ENCODE results near the gene ERBIN.
"Not testable (repeated sequence)": the region's sequence is repeated elsewhere in the genome, so short reads cannot be mapped to it uniquely, and the experiment has no call there.

ERBIN gene

GRCh38 chr5:66009277-66009676, 82.9 kb downstream of the ERBIN start:
- DNase-seq = no peak

GRCh38 chr5:66010476-66010875, 84.1 kb downstream of the ERBIN start:
- no peak for DNase-seq

DNA sequence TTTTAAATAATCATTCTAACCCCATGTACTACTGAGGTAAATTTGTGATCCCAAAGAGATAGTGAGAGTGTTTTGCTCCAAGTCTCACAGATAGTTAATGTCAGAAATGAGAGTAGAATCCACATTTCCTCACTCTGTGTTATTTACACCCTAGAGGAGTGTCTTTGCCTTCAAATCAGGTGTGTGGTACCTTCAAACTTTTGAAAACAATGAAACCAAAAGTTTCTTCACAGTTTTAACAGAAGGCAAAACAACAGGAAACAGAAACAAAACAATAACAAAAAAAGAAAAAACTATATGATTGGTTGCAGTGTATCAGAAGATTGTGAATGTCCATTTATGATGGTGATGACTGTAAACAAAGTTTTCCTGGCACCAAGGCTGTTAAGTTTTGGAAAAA, 85.9 kb downstream of the ERBIN start:
- no peak for DNase-seq

DNA sequence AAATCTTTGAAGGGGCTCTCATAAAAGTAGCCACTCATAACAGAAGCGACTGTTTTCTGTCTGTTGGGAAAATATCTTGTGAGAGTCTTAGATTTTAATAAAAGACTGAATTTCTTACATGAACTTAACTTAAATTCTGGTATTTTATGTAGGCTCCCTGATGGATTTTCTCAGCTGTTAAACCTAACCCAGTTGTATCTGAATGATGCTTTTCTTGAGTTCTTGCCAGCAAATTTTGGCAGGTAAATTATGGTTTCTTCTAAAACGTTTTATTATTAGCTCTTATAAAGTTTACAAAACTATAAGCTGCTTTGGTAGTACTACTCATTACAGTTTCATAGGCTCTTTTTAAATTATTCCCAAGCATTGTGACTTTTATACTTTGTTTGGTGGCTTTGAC, 87.0 kb downstream of the ERBIN start:
- DNase-seq = no peak

GRCh38 chr5:66013906-66014305, 87.5 kb downstream of the ERBIN start:
- no peak for DNase-seq

DNA sequence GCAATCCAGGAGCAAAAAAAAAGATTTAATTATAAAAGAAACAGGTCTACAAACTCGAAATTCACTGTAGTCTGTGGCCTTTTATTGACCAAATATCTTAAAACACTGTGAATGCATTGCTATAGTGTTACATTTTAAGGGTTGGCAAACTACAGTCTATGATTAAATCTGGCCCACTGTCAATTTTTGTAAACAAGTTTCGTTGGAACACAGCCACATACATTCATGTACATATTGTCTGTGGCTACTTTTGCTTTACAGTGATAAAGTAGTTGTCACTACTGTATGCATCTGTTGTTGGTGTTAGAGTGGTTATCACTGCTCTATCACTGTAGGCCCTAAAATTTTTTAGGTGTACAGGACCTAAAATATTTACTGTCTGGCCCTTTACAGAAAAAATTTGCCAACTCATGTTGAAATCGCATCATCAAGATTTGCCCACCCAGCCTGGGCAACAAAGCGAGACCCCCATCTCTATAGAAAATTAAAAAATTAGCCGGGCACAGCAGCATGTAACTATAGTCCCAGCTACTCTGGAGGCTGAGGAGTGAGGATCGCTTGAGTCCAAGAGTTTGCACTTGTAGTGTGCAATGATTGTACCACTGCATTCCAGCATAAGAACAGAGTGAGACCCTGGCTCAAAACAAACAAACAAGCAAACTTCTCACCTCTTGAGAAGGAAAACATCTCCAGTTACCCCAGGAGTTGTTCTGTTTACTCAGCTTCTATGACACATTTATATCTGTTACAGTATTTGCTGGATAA, 89.0 kb downstream of the ERBIN start:
- DNase-seq = no peak

GRCh38 chr5:66021585-66021984, 95.2 kb downstream of the ERBIN start:
- no peak for DNase-seq

DNA sequence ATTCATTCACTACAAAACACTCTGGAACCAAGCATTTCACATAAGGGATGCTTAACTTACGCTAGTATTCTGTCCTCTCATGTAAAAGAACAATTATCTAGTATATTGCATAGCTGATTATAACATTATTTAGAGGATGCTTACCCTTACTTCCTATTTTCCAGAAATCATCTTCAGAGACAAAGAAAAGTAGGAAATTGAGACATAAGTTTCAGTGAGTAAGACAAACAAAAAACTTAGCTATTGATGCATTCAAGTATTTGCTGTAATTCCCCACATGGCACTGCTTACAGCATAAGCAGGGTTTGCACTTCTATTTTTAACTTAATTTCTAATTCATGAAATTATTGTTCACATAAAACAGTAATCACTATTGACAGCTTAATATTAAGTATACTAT, 112.9 kb downstream of the ERBIN start:
- no peak for DNase-seq

GRCh38 chr5:66039701-66040100, 113.3 kb downstream of the ERBIN start:
- no peak for DNase-seq

DNA sequence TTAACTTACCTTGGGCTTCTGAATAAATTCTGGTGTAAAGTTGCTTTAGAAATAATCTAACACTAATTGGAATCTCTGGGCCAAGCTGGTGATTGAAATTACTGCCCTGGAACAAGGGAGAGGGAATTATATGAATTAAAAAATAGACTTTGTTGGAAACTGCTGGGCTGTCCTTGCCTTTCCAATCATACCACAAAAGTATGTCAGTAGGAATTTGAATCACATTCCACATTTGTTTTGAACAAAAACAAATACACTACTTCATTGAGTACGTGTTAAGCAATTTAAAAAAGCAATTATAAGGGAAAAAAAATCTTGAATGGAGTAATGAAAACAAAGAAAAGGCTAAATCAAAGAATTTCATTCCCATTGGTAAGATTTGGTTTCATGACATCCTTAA, 115.3 kb downstream of the ERBIN start:
- DNase-seq = no peak

- DNase-seq = no peak
These were observed 130.9 kb downstream of the ERBIN start for GRCh38 chr5:66057239-66057638.

DNA sequence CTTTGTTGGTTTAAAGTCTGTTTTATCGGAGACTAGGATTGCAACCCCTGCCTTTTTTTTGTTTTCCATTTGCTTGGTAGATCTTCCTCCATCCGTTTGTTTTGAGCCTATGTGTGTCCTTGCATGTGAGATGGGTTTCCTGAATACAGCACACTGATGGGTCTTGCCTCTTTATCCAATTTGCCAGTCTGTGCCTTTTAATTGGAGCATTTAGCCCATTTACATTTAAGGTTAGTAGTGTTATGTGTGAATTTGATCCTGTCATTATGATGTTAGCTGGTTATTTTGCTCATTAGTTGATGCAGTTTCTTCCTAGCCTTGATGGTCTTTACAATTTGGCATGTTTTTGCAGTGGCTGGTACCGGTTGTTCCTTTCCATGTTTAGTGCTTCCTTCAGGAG, 134.9 kb downstream of the ERBIN start:
- not testable (repeated sequence) for DNase-seq

GRCh38 chr5:66063061-66063460, 136.7 kb downstream of the ERBIN start:
- not testable (repeated sequence) for DNase-seq

- DNase-seq = no peak
These were observed 140.5 kb downstream of the ERBIN start for GRCh38 chr5:66066826-66067225.

GRCh38 chr5:66072031-66072430, 145.7 kb downstream of the ERBIN start:
- no peak for DNase-seq

DNA sequence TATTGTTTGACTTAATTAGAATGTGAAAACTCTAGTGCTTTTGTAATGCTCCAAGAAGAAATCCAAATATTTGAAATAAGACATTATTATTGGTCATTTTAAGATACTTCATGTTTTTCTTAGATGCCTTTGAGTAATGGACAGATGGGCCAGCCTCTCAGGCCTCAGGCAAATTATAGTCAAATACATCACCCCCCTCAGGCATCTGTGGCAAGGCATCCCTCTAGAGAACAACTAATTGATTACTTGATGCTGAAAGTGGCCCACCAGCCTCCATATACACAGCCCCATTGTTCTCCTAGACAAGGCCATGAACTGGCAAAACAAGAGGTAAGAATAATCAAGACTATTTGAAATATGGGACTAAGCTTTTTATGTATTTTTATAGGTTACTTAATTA, 148.5 kb downstream of the ERBIN start:
- no peak for DNase-seq

GRCh38 chr5:66080664-66081063, 154.3 kb downstream of the ERBIN start:
- DNase-seq = no peak

DNA sequence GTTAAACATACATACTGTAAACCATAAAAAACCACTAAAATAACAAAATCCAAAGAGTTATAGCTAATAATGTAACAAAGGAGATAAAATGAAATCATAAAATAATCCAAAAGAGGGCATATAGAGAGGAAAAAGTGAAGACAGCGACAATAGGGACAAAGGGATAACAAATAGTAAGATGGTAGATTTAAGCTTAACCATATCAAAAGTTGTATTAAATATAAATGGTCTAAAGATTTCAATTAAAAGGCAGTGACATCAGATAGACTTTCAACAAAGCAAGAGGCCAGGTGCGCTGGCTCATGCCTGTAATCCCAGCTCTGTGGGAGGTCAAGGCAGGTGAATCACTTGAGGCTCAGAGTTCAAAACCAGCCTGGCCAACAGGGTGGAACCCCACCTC, 163.0 kb downstream of the ERBIN start:
- no peak for DNase-seq

DNA sequence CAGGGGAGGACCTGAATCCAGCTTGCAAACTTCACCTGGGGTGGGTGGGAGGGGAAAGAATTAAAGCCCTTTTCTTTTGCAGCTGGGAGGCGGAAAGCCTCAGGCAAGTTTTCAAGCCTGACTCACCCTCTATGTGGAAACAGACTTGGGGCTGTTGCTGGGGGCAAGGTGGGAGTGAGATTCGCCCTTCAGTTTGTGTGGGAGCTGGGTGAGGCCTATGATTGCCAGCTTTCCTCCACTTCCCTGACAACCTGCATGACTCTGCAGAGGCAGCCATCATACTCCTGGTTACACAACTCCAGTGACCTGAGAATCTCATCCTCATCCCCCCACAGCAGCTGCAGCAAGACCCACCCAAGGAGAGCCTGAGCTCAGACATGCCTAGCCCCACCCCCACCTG, 174.5 kb downstream of the ERBIN start:
- DNase-seq = no peak

DNA sequence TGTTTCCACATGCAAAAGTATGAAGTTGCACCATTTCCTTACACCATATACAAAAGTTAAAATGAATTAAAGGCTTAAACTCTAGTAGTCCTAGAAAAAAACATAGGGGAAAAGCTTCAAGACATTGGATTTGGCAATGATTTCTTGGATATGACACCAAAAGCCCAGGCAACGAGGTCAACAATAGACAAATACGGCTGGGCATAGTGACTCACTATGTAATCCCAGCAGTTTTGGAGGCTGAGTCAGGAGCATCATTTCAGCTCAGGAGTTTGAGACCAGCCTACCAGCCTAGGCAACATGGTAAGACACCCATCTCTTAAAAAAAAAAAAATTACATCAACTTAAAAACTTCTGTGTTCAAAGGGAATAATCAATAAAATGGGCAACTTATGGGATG, 186.8 kb downstream of the ERBIN start:
- DNase-seq = no peak

- DNase-seq = no peak
These were observed 191.9 kb downstream of the ERBIN start for GRCh38 chr5:66118304-66118703.

DNA sequence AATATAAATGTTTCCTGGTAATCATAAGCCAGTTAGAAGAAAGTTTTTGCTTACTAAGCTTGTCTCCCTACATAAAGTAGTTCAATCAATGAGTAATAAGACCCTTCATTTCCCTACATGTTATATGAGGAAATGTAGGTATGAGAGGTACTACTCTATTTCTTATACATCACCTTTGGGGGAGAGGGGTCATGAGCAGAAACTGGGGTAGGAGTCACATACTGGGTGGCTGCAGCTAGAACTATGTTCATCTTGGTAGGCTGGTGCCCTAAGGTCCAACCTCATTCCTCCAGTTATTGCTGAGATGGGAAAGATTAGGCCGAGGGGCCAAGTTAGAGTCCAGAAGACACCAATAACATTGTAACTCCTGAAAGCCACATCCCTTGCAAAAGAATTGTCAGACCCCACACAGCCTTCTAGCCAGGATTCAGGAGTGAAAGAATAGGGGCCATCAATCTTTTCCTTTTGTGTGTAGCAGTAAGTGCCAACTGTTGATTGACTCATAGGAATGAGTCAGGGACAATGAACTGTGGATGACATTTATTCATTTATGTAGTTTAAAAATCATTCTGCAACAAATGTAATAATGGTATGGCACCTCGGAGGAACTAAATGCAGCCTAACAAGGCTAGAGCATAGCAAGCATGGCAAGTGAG, 196.1 kb downstream of the ERBIN start:
- no peak for DNase-seq

DNA sequence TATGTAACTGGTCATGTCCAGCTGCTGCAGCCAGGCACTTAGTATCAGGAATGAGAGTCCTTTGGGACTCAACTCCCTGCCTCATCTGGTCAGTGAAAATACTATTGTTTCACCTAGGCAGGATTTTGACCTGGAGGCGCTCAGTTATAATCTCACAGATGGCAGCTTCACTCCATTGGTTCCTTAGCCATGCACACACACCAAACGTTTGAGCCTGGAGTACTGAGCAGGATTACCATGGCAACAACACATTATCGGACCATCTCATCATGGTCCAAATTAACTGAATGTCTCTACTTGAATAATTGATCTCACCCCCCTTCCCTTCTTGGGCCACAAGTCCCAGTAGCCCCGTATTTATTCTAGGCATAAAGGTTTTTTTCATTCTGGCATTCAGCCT, 202.8 kb downstream of the ERBIN start:
- no peak for DNase-seq

DNA sequence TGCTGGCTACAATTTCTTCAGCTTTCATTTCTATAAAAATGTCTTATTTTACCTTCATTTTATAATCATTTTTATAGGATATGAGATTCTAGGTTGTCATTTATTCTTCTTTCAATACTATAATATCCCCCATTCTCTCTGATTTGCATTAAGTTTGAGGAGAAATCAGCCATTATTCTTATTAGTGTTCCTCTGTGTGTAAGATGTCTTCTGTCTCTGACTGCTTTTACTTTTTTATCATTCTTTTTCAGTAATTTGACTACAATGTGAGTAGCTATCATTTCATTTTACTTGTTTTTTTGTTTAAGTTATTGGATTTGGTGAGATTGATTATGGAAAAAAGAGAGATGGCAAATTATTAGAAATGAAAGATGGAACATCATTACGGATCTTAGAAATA, 204.1 kb downstream of the ERBIN start:
- DNase-seq = no peak
